ENCODE results near the gene ITLN1.
"Not testable (repeated sequence)": the region's sequence is repeated elsewhere in the genome, so short reads cannot be mapped to it uniquely, and the experiment has no call there.

Gene ITLN1

GRCh38 chr1:160885042-160885441 is at the start of gene ITLN1:
Gene ITLN1 (minus strand): TSS chr1:160885180. CDS start chr1:160884877, 303 bp downstream.
- Histone ChIP-seq H3K4me1 (ENCODE audit: insufficient read depth, poor library complexity, severe bottlenecking) (no peaks in the 10 kb centered on the region), H3K9me3 (ENCODE audit: severe bottlenecking) (no peaks in the 10 kb centered on the region), H3K36me3 (ENCODE audit: low read depth) (no peaks in the 10 kb centered on the region), H3K27ac (ENCODE audit: poor library complexity, severe bottlenecking) (no peak within 1 kb of the TSS), H3K4me3 (ENCODE audit: severe bottlenecking) (no peak within 1 kb of the TSS), H3K27me3 (ENCODE audit: insufficient read depth, poor library complexity, severe bottlenecking) (no peaks in the 10 kb centered on the region)
- no peak for ATAC-seq (ENCODE audit: low read depth)
- no peak for DNase-seq (ENCODE audit: low spot score)
- TF ChIP-seq CTCF (IDR thresholded peaks at IDR 0.05; ENCODE audit: poor library complexity, severe bottlenecking), result no peak

GRCh38 chr1:160933305-160933704 is 48.3 kb upstream of the ITLN1 start:
- not testable (repeated sequence) for H3K4me3 ChIP-seq (ENCODE audit: severe bottlenecking); H3K36me3 ChIP-seq (ENCODE audit: low read depth); H3K27me3 ChIP-seq (ENCODE audit: insufficient read depth, poor library complexity, severe bottlenecking); DNase-seq (ENCODE audit: low spot score); ATAC-seq (ENCODE audit: low read depth); H3K4me1 ChIP-seq (ENCODE audit: insufficient read depth, poor library complexity, severe bottlenecking); H3K27ac ChIP-seq (ENCODE audit: poor library complexity, severe bottlenecking); H3K9me3 ChIP-seq (ENCODE audit: severe bottlenecking)

- no peaks in the 10 kb centered on the region for H3K9me3 ChIP-seq (ENCODE audit: severe bottlenecking)
- no peak for DNase-seq (ENCODE audit: low spot score)
These were observed 40.8 kb upstream of the ITLN1 start for GRCh38 chr1:160925652-160926244.

GRCh38 chr1:160924791-160925651 is 40.0 kb upstream of the ITLN1 start:
- no peaks in the 10 kb centered on the region for H3K27me3 ChIP-seq (ENCODE audit: insufficient read depth, poor library complexity, severe bottlenecking)
- ATAC-seq (ENCODE audit: low read depth) (no peak), DNase-seq (ENCODE audit: low spot score) (no peak)
- no peak overlapping the region for H3K27ac ChIP-seq (ENCODE audit: poor library complexity, severe bottlenecking)
- no peaks in the 10 kb centered on the region for H3K36me3 ChIP-seq (ENCODE audit: low read depth)
- no peaks in the 10 kb centered on the region for H3K4me1 ChIP-seq (ENCODE audit: insufficient read depth, poor library complexity, severe bottlenecking)
- TF ChIP-seq CTCF (IDR thresholded peaks at IDR 0.05; ENCODE audit: poor library complexity, severe bottlenecking), result no peak
- no peaks in the 10 kb centered on the region for H3K9me3 ChIP-seq (ENCODE audit: severe bottlenecking)
- H3K4me3 ChIP-seq (ENCODE audit: severe bottlenecking), result no peak overlapping the region

More at GRCh38 chr1:160925652-160926244, 40.8 kb upstream of the ITLN1 start:
- ATAC-seq (ENCODE audit: low read depth), result no peak
- Histone ChIP-seq H3K4me1 (ENCODE audit: insufficient read depth, poor library complexity, severe bottlenecking) (no peaks in the 10 kb centered on the region), H3K4me3 (ENCODE audit: severe bottlenecking) (no peak overlapping the region), H3K27me3 (ENCODE audit: insufficient read depth, poor library complexity, severe bottlenecking) (no peaks in the 10 kb centered on the region), H3K36me3 (ENCODE audit: low read depth) (no peaks in the 10 kb centered on the region), H3K27ac (ENCODE audit: poor library complexity, severe bottlenecking) (no peak overlapping the region)
- no peak for TF ChIP-seq CTCF (IDR thresholded peaks at IDR 0.05; ENCODE audit: poor library complexity, severe bottlenecking)

GRCh38 chr1:160916666-160917065 is 31.7 kb upstream of the ITLN1 start:
- Histone ChIP-seq H3K4me3 (ENCODE audit: severe bottlenecking) (no peak overlapping the region), H3K27me3 (ENCODE audit: insufficient read depth, poor library complexity, severe bottlenecking) (peaks cover 2% of the 10 kb centered on the region), H3K36me3 (ENCODE audit: low read depth) (no peaks in the 10 kb centered on the region), H3K27ac (ENCODE audit: poor library complexity, severe bottlenecking) (no peak overlapping the region), H3K9me3 (ENCODE audit: severe bottlenecking) (no peaks in the 10 kb centered on the region), H3K4me1 (ENCODE audit: insufficient read depth, poor library complexity, severe bottlenecking) (no peaks in the 10 kb centered on the region)
- DNase-seq (ENCODE audit: low spot score) (no peak), ATAC-seq (ENCODE audit: low read depth) (no peak)
- TF ChIP-seq CTCF (IDR thresholded peaks at IDR 0.05; ENCODE audit: poor library complexity, severe bottlenecking), result no peak

GRCh38 chr1:160913229-160913628 is 28.2 kb upstream of the ITLN1 start:
- DNase-seq (ENCODE audit: low spot score); ATAC-seq (ENCODE audit: low read depth); H3K27ac ChIP-seq (ENCODE audit: poor library complexity, severe bottlenecking); H3K4me3 ChIP-seq (ENCODE audit: severe bottlenecking); H3K4me1 ChIP-seq (ENCODE audit: insufficient read depth, poor library complexity, severe bottlenecking); H3K27me3 ChIP-seq (ENCODE audit: insufficient read depth, poor library complexity, severe bottlenecking); H3K36me3 ChIP-seq (ENCODE audit: low read depth); H3K9me3 ChIP-seq (ENCODE audit: severe bottlenecking): not testable (repeated sequence)
